Adrenal gland (tissue), 12 donors: ENCODE data around the gene UBE2G2. TPM values are rescaled to one million over a fixed set of nuclear protein-coding genes. Genes with fewer than 3 reads are reported as not detected.

Experiments used
- DNase-seq, 7 donors: peaks; one replicate each; pipeline ENCODE4 v3.0.0-alpha.2; 2019 to 2020
- H3K27ac ChIP-seq, 5 donors: fragments of 200-600 bp; sonication (generic) in 4 of 5; 1 replicate in 3 of 5; 2 replicates in 2 of 5; pipeline versions ENCODE4 v1.5.1 to v1.8.0; 2016 to 2020; ENCODE audit warnings: mild to moderate bottlenecking in 1 of 5
- H3K27me3 ChIP-seq: fragments of 200-600 bp; 2 replicates; pipeline ENCODE4 v1.8.0; 2021
- H3K36me3 ChIP-seq, 2 donors: fragments of 200-600 bp; replicated peaks in 1 of 2; 1 replicate in 1 of 2; 2 replicates in 1 of 2; pipeline versions ENCODE4 v1.5.1 to v1.8.0; 2018 to 2022
- H3K4me1 ChIP-seq, 2 donors: fragments of 200-600 bp; replicated peaks in 1 of 2; 1 replicate in 1 of 2; 2 replicates in 1 of 2; pipeline versions ENCODE4 v1.5.1 to v1.8.0; 2018 to 2021
- H3K4me3 ChIP-seq, 4 donors: fragments of 200-600 bp; sonication (generic) in 3 of 4; one replicate each; pipeline ENCODE4 v1.5.1; 2016 to 2018
- H3K9me3 ChIP-seq, 3 donors: fragments of 200-600 bp; sonication (generic) in 1 of 3; replicated peaks in 1 of 3; 1 replicate in 2 of 3; 2 replicates in 1 of 3; pipeline versions ENCODE4 v1.5.1 to v1.8.0; 2016 to 2021
- POLR2A ChIP-seq, 2 donors: fragments of 450-650 bp; IDR thresholded peaks; one replicate each; pipeline ENCODE4 v1.6.1; 2017; ENCODE audit warnings: antibody characterized with exemption in 2 of 2, mild to moderate bottlenecking in 2 of 2, moderate library complexity in 1 of 2
- WGBS, 4 donors: extraction: QIAGEN DNeasy Blood & Tissue Kit in 2 of 4; methylation state at CpG; one replicate each; pipeline versions ENCODE4 v1.1.5 to v1.1.7; 2013 to 2017; 5-methylcytosine and 5-hydroxymethylcytosine counted together
- intact Hi-C, 2 donors: fragments of 100-400 bp; cut with DNase I; formaldehyde crosslinking; loops; one replicate each; pipeline versions ENCODE4 v1.14.1 to v1.15.0; 2022 to 2023
- polyA plus RNA-seq, 3 donors: library from polyadenylated mRNA; stranded (reverse); fragments of 200-250 nt in 2 of 3; fragments of 350-450 nt in 1 of 3; fragmentation: Illumina TruSeq in 1 of 3; extraction: RNeasy Lipid Tissue Mini Kit (QIAGEN cat#74804) in 1 of 3; gene quantifications; one replicate each; pipeline ENCODE4 v1.2.3, GENCODE V29; 2013 to 2014
- total RNA-seq, 9 donors: library from RNA; depleted of rRNA in 4 of 9; stranded (reverse); fragments of >200 nt in 4 of 9; fragments of 120-200 nt in 1 of 9; fragmentation: NEBNext Ultra II Directional in 1 of 9; extraction: Animal tissue kit (Norgen Biotek cat#: 25700) in 1 of 9; gene quantifications; one replicate each; pipeline versions ENCODE4 v1.1.0 to v1.2.4, GENCODE V29; 2013 to 2023
- TF ChIP-seq, protein P1 (sequence below), 6 experiments: fragments of 450-650 bp in 4 of 6; fragments of 200-600 bp in 2 of 6; sonication (generic) in 1 of 6; IDR thresholded peaks; 1 replicate in 5 of 6; 2 replicates in 1 of 6; pipeline versions ENCODE4 v1.5.1 to v1.8.0; 2016 to 2021; ENCODE audit warnings: antibody characterized with exemption in 6 of 6, mild to moderate bottlenecking in 2 of 6, moderate library complexity in 1 of 6
- donor health status: healthy with polysubstance abuse.
- donor health status: Bipolar disorder and iron deficiency.
- donor health status: DM: yes; HTN: yes; CAD: no.
- donor health status: DM: no; HTN: no; CAD: no.
- donor health status: DM: no; HTN: no; CAD: no.
- donor health status: DM: yes; HTN: yes; CAD: no.

Gene UBE2G2
- total and polyA plus RNA-seq, 12 donors: 44.8 to 99.9 (median 72.6) TPM

GRCh38 chr21:44762221-44763049 is 39.2 kb downstream of the UBE2G2 start:
- DNase-seq: no peak
- Histone ChIP-seq H3K36me3 (no peaks in the 10 kb centered on the region), H3K27me3 (no peaks in the 10 kb centered on the region), H3K9me3 (no peaks in the 10 kb centered on the region), H3K4me3 (no peak overlapping the region), H3K4me1 (no peaks in the 10 kb centered on the region), H3K27ac (no peak overlapping the region)
- 88 to 92% (median 90%) methylated on average over 11 to 24 of the region's 24 CpGs for WGBS, 4 donors
- TF ChIP-seq, protein P1, sequence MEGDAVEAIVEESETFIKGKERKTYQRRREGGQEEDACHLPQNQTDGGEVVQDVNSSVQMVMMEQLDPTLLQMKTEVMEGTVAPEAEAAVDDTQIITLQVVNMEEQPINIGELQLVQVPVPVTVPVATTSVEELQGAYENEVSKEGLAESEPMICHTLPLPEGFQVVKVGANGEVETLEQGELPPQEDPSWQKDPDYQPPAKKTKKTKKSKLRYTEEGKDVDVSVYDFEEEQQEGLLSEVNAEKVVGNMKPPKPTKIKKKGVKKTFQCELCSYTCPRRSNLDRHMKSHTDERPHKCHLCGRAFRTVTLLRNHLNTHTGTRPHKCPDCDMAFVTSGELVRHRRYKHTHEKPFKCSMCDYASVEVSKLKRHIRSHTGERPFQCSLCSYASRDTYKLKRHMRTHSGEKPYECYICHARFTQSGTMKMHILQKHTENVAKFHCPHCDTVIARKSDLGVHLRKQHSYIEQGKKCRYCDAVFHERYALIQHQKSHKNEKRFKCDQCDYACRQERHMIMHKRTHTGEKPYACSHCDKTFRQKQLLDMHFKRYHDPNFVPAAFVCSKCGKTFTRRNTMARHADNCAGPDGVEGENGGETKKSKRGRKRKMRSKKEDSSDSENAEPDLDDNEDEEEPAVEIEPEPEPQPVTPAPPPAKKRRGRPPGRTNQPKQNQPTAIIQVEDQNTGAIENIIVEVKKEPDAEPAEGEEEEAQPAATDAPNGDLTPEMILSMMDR (IDR thresholded peaks at IDR 0.05): no peak
- TF ChIP-seq POLR2A (IDR thresholded peaks at IDR 0.05): no peak
- intact Hi-C loops: no loop called here

DNA sequence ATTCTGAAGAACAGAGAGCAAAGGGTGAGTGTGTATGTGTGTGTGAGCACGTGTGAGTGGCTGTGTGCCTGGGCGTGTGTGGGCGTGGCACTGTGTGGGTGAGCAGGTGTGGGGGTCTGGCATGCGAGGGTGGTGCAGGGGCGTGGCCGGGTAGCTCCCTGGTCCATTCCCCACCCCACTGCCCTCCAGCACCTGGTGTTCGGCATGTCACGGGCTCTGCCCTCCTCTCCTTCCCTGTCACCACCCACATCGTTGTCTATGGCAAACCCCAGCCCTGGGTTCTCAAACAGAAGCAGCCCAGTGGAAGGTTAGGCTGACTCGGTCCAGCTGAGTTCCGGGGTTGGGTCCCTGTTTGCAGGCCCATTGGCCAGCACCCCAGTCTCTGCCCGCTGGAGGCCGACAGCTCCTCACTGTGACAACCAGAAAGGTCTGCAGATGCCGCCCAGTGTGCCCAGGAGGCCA is 39.8 kb downstream of the UBE2G2 start:
- no peak for DNase-seq

GRCh38 chr21:44761011-44761729 is 40.5 kb downstream of the UBE2G2 start:
- TF ChIP-seq POLR2A (IDR thresholded peaks at IDR 0.05): no peak
- TF ChIP-seq, protein P1 (IDR thresholded peaks at IDR 0.05): no peak

More for the DNA sequence above, 39.8 kb downstream of the UBE2G2 start:
- Histone ChIP-seq H3K9me3 (no peaks in the 10 kb centered on the region), H3K27ac (no peak overlapping the region), H3K4me3 (no peak overlapping the region), H3K27me3 (no peaks in the 10 kb centered on the region), H3K36me3 (no peaks in the 10 kb centered on the region), H3K4me1 (no peaks in the 10 kb centered on the region)
- intact Hi-C loops: no loop called here
- no peak for TF ChIP-seq POLR2A (IDR thresholded peaks at IDR 0.05)
- TF ChIP-seq, protein P1 (IDR thresholded peaks at IDR 0.05): no peak
- 86 to 93% (median 89%) methylated on average over 10 to 14 of the region's 14 CpGs for WGBS, 4 donors

GRCh38 chr21:44760376-44760775 is 41.2 kb downstream of the UBE2G2 start:
- Histone ChIP-seq H3K27ac (no peak overlapping the region), H3K27me3 (no peaks in the 10 kb centered on the region), H3K9me3 (no peaks in the 10 kb centered on the region), H3K36me3 (no peaks in the 10 kb centered on the region), H3K4me1 (no peaks in the 10 kb centered on the region), H3K4me3 (no peak overlapping the region)
- intact Hi-C loops: no loop called here
- WGBS, 4 donors: 75 to 89% (median 82%) methylated on average over 8 to 9 of the region's 9 CpGs
- TF ChIP-seq, protein P1 (IDR thresholded peaks at IDR 0.05): no peak
- no peak for TF ChIP-seq POLR2A (IDR thresholded peaks at IDR 0.05)
- no peak for DNase-seq

More at GRCh38 chr21:44761011-44761729, 40.5 kb downstream of the UBE2G2 start:
- intact Hi-C loops: no loop called here
- no peak for DNase-seq
- Histone ChIP-seq H3K36me3 (no peaks in the 10 kb centered on the region), H3K27me3 (no peaks in the 10 kb centered on the region), H3K9me3 (no peaks in the 10 kb centered on the region), H3K4me3 (no peak overlapping the region), H3K4me1 (no peaks in the 10 kb centered on the region), H3K27ac (no peak overlapping the region)
- 69 to 72% (median 70%) methylated on average over 19 to 21 of the region's 21 CpGs for WGBS, 4 donors
